ENCODE data around the gene SEMA5A.

The SEMA5A gene

DNA sequence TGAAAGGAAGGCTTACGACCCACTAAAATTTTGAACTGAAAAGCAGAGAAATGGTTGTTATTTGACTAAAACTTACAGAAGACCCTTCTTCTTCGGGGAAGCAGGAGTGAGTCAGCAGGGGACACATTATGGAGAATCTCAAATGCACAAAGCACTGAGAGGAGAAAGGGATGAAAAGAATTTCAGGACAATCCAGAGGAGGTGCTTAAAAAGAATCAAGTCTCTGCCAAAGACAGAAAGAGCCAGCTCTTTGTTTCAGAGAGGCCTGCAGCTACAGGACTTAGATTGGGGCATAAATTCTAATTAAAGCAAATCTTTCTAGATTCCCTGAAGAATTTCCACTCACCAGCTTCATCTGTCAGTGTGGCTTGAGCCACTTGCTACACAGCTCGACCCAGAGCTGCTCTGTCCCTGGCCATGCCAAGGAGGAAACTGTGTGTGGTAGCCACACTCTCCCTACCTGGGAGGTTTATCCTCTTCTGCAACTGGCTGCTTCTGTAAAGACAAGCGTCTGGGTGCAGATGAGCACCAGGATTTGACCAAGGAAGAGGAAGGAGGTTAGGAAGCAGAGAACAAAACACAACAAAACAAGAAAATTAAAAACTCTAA, 89.9 kb downstream of the SEMA5A start:
- Mint-ChIP-seq H3K27ac (no peak overlapping the region), H3K4me1 (ENCODE audit: low read depth) (no peaks in the 10 kb centered on the region), H3K27me3 (ENCODE audit: low read depth) (no peaks in the 10 kb centered on the region), H3K4me3 (no peak overlapping the region), H3K9me3 (peaks cover 5% of the 10 kb centered on the region), H3K36me3 (ENCODE audit: low read depth) (no peaks in the 10 kb centered on the region)

DNA sequence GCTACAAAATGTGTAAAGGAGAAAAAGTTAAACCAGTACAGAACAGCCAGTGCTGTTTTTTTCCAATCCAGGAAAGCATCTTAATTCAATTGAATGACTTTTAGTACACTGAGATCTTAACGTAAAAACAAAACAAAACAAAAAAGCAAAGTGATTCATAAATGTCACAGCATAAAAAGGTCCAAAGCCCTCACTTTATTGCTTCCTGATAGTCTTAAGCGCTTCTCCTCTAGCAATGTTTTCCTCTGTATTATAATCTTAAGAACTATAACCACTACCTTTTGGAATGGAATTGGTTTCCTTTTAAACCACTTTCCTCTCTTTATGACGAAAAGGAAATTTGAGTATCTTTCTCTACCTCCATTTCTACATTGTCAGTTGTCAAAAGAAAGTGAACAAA, 91.4 kb downstream of the SEMA5A start:
- no peak overlapping the region for H3K4me3 Mint-ChIP-seq
- peaks cover 5% of the 10 kb centered on the region for H3K9me3 Mint-ChIP-seq
- H3K27ac Mint-ChIP-seq, result no peak overlapping the region
- H3K4me1 Mint-ChIP-seq (ENCODE audit: low read depth), result no peaks in the 10 kb centered on the region
- no peaks in the 10 kb centered on the region for H3K27me3 Mint-ChIP-seq (ENCODE audit: low read depth)
- H3K36me3 Mint-ChIP-seq (ENCODE audit: low read depth), result no peaks in the 10 kb centered on the region

DNA sequence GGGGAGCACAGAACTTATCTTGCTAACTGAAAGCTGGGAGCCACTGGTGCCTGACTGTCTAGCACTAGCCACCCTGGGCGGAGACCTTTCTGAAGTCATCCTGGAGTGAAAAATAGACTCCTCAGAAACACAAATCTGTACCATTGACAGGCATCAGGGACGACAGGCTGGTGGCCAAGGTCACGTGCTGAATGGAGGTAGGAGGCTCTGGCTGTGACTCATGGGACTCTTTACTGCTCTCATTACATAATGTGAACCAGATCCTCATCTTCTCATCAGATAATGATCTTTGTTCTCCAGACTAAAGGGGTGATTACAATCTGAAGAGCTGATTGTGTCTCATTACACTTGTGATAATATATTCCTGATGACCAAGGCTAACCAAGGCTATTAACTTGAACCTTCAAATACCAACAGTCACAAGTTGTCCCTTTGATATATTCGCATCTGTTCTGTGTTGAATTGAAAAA, 91.8 kb downstream of the SEMA5A start:
- Mint-ChIP-seq H3K27me3 (ENCODE audit: low read depth) (no peaks in the 10 kb centered on the region), H3K4me3 (no peak overlapping the region), H3K9me3 (peaks cover 5% of the 10 kb centered on the region), H3K36me3 (ENCODE audit: low read depth) (no peaks in the 10 kb centered on the region), H3K27ac (no peak overlapping the region), H3K4me1 (ENCODE audit: low read depth) (no peaks in the 10 kb centered on the region)

DNA sequence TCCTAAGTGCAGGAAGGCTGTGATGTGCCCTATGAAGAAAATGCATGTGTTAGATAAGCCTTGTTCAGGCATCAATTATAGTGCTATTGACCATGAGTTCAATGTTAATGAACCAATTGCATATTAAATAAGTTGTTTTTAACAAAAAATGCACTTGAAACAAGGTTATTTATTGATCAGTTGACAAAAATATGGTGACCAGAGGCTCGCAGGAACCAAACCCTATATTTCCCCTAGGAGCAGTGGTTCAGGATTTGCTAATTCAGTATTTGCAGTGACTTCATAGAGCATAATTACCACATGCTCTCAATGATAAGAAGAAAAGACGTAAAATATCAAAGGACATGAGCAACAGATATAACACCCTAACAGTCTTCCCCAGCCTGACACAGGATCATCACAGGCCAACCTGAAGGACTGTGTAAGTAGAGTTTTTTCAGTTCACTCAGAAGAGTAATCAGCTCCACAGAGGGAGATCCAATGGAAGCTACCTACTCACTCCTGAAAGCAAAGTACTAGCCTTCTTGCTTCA, 92.3 kb downstream of the SEMA5A start:
- no peaks in the 10 kb centered on the region for H3K36me3 Mint-ChIP-seq (ENCODE audit: low read depth)
- no peak overlapping the region for H3K27ac Mint-ChIP-seq
- peaks cover 8% of the 10 kb centered on the region for H3K9me3 Mint-ChIP-seq
- H3K27me3 Mint-ChIP-seq (ENCODE audit: low read depth), result no peaks in the 10 kb centered on the region
- H3K4me1 Mint-ChIP-seq (ENCODE audit: low read depth), result no peaks in the 10 kb centered on the region
- H3K4me3 Mint-ChIP-seq, result no peak overlapping the region

DNA sequence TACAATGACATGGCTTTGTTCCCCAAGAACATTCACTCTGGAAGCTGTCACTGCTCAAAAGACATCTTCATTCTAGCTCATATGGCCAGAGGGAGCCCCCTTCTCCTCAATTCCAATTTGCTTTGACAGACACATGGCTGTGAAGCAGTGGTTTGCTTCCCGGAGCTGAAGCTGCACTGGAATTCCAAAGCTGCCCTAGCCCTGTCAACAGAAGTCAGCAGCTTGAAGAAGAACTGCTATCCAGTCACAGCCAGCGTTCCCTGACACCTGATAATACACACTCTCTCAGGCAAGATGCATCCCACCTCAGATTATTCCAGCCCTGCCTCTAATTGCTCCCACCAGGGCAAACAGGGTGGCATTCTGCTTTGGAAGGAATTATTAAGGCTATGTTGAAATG, 93.7 kb downstream of the SEMA5A start:
- Mint-ChIP-seq H3K27ac (no peak overlapping the region), H3K36me3 (ENCODE audit: low read depth) (no peaks in the 10 kb centered on the region), H3K4me1 (ENCODE audit: low read depth) (no peaks in the 10 kb centered on the region), H3K9me3 (peaks cover 13% of the 10 kb centered on the region), H3K4me3 (no peak overlapping the region), H3K27me3 (ENCODE audit: low read depth) (no peaks in the 10 kb centered on the region)

DNA sequence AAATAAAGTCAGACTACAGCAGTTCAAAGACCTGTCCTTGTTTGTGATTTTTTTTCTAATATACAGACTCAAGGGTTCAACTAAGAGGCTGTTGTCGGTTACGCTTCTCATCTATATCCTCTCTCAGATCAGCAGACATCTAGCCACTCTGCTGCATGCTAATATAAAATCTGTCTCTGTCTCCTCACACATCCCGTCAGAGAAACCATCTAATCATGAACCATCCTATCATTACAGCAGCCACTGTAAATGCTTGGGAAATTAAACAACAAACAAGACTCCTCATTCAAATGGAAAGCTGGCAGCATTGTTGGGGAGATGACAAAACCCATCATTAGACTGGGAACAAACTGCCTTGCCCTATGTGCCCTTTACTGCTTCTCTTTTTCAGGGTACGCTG, 94.8 kb downstream of the SEMA5A start:
- Mint-ChIP-seq H3K4me3 (no peak overlapping the region), H3K9me3 (peaks cover 13% of the 10 kb centered on the region), H3K36me3 (ENCODE audit: low read depth) (no peaks in the 10 kb centered on the region), H3K27me3 (ENCODE audit: low read depth) (no peaks in the 10 kb centered on the region), H3K27ac (no peak overlapping the region), H3K4me1 (ENCODE audit: low read depth) (no peaks in the 10 kb centered on the region)

DNA sequence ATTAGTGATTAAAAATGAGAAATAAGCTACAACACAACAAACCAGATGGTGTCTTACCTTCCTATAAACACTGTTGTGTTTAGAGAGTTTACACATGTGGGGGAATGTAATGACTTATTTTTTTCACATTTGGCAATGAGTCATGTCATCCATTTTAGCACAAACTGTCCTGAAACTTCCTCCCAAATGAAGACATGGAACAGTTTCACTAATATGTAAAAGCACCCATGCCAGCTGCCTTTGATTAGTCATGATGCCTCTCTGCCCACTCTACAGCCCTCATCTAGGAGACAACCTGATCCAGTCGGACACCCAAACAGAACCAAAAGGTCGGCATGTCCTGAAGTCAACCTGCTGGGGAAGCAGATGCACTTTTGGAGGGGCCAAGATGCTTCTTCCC, 98.2 kb downstream of the SEMA5A start:
- H3K9me3 Mint-ChIP-seq, result peaks cover 20% of the 10 kb centered on the region
- H3K4me3 Mint-ChIP-seq, result no peak overlapping the region
- H3K4me1 Mint-ChIP-seq (ENCODE audit: low read depth), result no peaks in the 10 kb centered on the region
- H3K27me3 Mint-ChIP-seq (ENCODE audit: low read depth), result no peaks in the 10 kb centered on the region
- H3K36me3 Mint-ChIP-seq (ENCODE audit: low read depth), result no peaks in the 10 kb centered on the region
- no peak overlapping the region for H3K27ac Mint-ChIP-seq

DNA sequence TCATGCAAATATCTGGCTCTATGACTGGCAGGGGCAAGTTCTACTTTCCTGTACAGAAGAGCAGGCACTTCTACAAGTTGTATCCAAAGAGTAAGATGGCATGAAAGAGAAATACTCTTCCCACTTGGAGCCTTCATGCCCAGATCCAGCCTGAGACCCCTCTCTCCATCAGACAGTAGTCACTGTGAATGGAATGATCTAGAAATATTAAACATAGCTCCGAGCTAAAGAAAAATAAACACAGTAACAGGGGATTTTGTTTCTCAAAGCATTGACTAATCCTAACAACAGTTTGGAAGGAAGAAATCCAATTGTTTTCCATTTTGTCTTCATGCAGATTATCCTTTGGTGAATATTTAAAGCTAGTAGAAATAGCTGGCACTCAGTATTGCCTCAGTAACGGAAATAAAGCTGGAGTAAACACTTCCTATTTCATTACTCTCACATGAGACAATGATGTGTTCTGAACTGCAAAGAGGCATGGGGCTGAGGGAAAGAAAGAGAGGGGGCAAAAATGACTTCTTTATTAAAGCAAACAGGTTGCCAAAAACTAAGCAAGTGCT, 100.0 kb downstream of the SEMA5A start:
- Mint-ChIP-seq H3K27ac (no peak overlapping the region), H3K4me1 (ENCODE audit: low read depth) (no peaks in the 10 kb centered on the region), H3K27me3 (ENCODE audit: low read depth) (no peaks in the 10 kb centered on the region), H3K9me3 (peaks cover 29% of the 10 kb centered on the region), H3K36me3 (ENCODE audit: low read depth) (no peaks in the 10 kb centered on the region), H3K4me3 (no peak overlapping the region)

DNA sequence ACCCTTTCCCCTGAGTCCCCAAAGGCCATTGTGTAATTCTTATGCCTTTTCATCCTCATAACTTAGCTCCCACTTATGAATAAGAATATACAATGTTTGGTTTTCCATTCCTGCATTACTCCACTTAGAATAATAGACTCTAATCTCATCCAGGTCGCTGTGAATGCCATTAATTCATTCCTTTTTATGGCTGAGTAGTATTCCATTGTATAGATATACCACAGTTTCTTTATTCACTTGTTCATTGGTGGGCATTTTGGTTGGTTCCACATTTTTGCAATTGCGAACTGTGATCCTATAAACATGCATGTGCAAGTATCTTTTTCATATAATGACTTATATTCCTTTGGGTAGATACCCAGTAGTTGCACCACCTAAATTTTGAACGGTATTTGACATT, 101.5 kb downstream of the SEMA5A start:
- H3K9me3 Mint-ChIP-seq, result peaks cover 29% of the 10 kb centered on the region
- no peaks in the 10 kb centered on the region for H3K27me3 Mint-ChIP-seq (ENCODE audit: low read depth)
- no peak overlapping the region for H3K4me3 Mint-ChIP-seq
- no peaks in the 10 kb centered on the region for H3K4me1 Mint-ChIP-seq (ENCODE audit: low read depth)
- H3K27ac Mint-ChIP-seq, result no peak overlapping the region
- H3K36me3 Mint-ChIP-seq (ENCODE audit: low read depth), result no peaks in the 10 kb centered on the region

DNA sequence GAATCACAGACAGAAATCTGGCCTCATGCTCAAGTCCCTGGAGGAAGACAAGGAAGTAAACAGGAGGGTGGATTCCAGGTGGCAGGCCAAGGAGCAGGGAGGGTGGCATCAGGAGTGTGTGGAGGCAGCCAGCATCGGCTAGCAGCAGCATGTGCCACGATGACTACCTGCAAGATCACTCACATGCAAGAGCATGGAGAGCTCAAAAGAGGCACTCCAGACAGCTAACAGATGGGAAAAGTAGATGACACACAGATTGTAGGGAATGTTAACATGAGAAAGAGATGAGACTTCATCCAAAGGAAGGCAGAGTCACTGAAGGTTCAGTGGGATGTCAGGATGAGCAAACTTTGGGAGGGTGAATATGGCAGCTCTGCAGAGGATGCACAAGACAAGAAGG, 104.3 kb downstream of the SEMA5A start:
- Mint-ChIP-seq H3K27ac (no peak overlapping the region), H3K4me3 (no peak overlapping the region), H3K4me1 (ENCODE audit: low read depth) (no peaks in the 10 kb centered on the region), H3K9me3 (peaks cover 16% of the 10 kb centered on the region), H3K27me3 (ENCODE audit: low read depth) (no peaks in the 10 kb centered on the region), H3K36me3 (ENCODE audit: low read depth) (no peaks in the 10 kb centered on the region)

DNA sequence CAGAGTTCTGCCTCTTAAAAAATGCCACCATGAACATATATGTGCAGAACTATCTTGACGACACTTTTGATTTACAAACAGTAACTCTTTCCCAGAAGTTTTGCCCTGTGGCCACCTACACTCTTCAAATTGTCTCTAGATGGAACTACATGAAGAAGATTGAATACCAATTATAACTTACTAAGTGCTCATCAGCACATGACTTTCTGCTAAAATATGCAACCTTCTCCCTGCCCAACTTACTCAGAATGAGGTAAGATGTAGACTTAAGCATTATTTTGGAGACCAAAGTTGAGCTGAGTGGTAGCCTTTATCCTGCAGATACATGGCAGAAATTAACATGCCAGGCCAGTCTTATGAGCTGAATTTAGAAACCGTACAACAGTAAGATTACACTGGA, 105.4 kb downstream of the SEMA5A start:
- Mint-ChIP-seq H3K36me3 (ENCODE audit: low read depth) (no peaks in the 10 kb centered on the region), H3K4me1 (ENCODE audit: low read depth) (no peaks in the 10 kb centered on the region), H3K4me3 (no peak overlapping the region), H3K27ac (no peak overlapping the region), H3K9me3 (peaks cover 16% of the 10 kb centered on the region), H3K27me3 (ENCODE audit: low read depth) (no peaks in the 10 kb centered on the region)

DNA sequence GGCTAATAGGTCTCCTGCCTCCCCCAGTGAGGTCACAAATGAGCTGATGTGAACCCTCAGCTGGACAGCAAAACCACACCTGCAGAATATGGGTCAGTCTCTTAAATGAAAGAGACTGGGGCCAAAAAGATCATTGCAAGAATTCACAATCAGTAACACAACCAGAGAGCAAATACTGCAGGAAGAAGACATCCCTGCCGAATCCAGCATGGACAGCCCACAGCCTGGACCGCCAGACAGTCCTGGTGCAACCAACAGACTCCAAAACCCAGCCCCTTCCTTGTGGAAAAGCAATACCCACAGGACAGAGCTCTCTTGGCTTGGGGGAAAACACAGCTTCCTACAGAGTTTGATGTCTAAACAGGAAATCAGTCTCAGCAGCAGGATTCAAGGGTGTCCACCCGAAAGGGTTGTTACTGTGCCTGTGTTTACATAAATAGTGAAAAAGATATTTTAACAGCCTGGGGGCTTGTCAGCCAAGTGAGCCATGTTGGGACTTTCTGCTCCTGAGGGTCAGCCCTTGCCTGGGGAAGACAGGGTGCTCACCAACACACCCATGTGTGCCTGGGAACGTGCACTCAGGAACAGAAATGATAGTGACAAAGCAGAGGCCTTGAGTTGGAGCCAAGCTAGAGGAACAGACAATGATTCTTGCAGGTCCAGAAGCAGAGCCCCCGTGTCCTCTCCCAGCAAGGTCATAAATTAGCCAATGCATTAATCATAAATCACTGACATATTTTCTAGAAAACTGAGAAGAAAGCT, 106.2 kb downstream of the SEMA5A start:
- Mint-ChIP-seq H3K9me3 (peaks cover 15% of the 10 kb centered on the region), H3K36me3 (ENCODE audit: low read depth) (no peaks in the 10 kb centered on the region), H3K27ac (no peak overlapping the region), H3K27me3 (ENCODE audit: low read depth) (no peaks in the 10 kb centered on the region), H3K4me3 (no peak overlapping the region), H3K4me1 (ENCODE audit: low read depth) (no peaks in the 10 kb centered on the region)

DNA sequence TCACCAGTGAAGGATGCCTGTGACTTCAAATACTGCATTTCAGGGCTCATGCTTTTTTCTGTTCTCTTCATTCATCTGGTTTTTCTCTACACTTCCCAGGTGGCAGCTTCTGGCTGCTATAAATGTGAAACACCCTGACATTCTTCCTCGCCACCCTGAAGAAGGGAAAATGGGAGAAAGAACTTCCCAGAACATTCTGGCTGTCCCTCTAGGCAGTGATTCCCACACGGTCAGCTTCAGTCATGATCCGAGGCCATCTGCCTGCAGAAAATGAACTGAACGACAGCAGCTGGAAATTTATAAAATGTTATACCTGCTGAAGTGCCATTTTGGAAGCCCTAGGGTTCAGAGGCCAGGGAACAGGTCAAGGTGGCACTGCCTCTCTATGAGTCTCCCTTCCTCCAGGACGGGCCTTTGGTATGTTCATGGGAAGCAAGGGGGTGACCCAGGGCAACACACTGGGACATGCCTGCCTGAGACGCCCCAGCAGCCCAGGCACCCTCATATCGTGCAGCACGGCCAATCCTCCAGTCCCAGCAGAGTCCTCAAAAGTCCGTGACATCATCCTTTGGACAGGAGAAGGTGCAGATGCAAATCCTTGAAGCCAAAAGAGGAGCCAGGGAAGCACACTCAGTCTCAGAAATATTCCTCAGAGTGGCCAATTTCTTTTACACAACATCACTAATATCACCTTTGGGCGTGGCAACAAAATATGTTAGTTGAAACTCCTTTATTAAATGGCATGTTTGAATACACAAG, 107.1 kb downstream of the SEMA5A start:
- H3K4me3 Mint-ChIP-seq, result no peak overlapping the region
- H3K4me1 Mint-ChIP-seq (ENCODE audit: low read depth), result no peaks in the 10 kb centered on the region
- no peak overlapping the region for H3K27ac Mint-ChIP-seq
- H3K27me3 Mint-ChIP-seq (ENCODE audit: low read depth), result no peaks in the 10 kb centered on the region
- peaks cover 9% of the 10 kb centered on the region for H3K9me3 Mint-ChIP-seq
- no peaks in the 10 kb centered on the region for H3K36me3 Mint-ChIP-seq (ENCODE audit: low read depth)

DNA sequence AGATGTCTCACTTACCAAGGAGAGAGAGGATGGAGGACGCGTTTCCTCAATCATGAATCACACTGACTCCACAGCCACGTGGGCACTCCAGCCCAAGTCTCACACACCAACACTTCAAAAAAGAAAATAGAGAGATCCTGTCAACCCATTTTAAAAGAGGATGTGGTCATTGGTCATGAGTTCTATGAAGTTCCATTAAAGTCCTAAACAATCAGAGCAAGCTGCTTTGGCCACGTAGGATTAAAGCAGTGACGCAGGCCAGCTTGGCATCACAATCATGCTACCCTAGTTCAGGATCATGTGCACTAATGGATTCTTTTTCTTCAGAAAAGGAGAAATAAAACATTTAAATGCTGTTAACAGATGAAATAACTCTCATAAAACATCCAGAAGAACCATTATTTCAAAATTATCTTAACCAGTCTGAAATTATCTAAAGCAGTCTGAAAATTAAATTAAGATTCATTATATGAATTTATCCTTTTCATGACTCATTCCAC, 108.1 kb downstream of the SEMA5A start:
- Mint-ChIP-seq H3K36me3 (ENCODE audit: low read depth) (no peaks in the 10 kb centered on the region), H3K4me3 (no peak overlapping the region), H3K4me1 (ENCODE audit: low read depth) (no peaks in the 10 kb centered on the region), H3K27ac (no peak overlapping the region), H3K9me3 (peaks cover 9% of the 10 kb centered on the region), H3K27me3 (ENCODE audit: low read depth) (no peaks in the 10 kb centered on the region)
